ENCODE results near the gene TIMP4.

The TIMP4 gene

DNA sequence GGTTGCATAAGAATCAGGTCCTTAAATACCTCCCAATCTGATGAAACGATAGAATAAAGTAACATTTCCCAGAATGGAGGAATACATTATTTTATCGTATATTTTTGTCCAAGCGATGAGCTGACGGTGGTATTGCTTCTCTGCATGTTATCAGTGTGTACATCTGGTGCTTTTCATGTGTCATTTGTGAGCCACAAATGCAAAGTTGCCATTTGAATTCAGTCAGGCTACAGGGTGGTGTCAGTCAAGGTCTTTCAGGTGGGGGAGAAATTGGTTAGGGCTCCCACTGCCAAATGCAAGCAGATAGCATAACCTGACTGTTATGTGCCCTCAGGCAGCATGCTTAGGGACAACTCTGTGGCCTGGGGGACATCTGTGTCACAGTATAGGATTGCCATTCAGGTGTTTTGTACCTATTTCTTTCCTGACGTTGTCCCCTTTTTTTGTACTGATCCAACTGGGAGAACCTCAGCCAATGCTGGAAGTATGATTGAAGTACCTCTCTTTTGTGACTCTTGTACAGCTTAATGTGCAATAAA lies 26.5 kb upstream of the TIMP4 start:
- no peak for DNase-seq (ENCODE audit: low read depth, low spot score)

GRCh38 chr3:12184541-12184940 lies 25.8 kb upstream of the TIMP4 start:
- no peak for DNase-seq (ENCODE audit: low read depth, low spot score)

- DNase-seq (ENCODE audit: low read depth, low spot score): no peak
These were observed 24.2 kb upstream of the TIMP4 start for GRCh38 chr3:12182687-12183441.

DNA sequence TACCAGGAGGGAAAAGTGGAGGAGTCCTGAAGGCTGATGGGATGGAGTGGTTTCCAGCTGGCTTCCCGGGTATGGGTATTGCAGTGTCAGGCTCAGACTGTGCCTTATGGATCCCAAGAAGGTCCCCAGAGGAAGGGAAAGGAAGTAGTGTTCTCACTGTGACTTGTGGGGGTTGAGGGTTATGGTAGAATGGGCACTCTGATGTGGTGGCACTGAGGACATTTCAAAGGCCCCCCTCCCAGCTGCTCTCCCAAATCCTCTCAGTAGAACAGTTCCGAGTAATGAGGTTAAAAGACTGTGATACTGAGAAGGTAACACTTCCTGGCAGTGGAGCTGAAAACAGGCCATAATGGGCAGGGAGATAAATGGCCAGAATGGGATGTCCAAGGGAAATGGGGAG lies 23.1 kb upstream of the TIMP4 start:
- DNase-seq (ENCODE audit: low read depth, low spot score): no peak

- DNase-seq (ENCODE audit: low read depth, low spot score): no peak
These were observed 22.6 kb upstream of the TIMP4 start for GRCh38 chr3:12181301-12181700.

DNA sequence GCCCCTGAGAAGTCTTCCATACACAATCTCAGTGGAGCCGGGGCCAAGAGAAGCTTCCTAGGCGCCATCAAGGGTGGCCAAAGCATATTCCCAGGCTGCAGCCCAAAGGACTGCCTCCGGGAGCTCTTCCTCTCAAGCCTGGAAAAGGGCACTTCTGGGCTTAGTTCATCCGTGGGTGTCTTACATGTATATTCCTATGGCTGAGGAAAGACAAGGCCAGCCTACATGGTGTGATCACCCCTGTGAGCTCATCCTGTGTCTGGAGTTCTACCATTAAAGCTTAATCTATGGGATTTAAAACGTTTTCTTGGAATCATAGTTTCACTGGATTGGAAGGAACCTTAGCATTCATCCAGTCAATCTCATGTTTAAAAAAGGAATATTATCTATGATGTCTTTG lies 21.9 kb upstream of the TIMP4 start:
- DNase-seq (ENCODE audit: low read depth, low spot score): no peak

- peak; percentile 97 for DNase-seq (ENCODE audit: low read depth, low spot score)
These were observed 21.5 kb upstream of the TIMP4 start for GRCh38 chr3:12180218-12180617.

DNA sequence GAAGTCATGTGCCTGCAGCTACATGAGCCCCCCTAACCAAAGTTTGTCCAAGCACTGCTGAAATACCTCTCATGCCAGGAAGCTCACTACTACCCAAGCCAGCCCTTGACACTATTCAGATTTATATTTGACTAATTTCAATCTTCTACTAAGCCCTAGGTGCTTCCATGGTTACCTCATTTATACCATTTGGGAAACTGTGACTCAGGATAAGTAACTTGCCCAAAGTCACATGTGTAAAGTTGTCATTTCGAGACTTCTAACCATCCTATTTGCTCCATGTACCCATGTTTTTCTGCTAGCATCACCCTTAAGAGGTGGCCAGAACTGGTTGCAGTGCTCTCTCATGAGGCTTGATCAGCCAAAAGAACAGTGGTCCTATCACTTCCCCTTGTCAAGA lies 20.7 kb upstream of the TIMP4 start:
- DNase-seq (ENCODE audit: low read depth, low spot score): no peak

- peak; percentile 55 for DNase-seq (ENCODE audit: low read depth, low spot score)
These were observed 19.5 kb upstream of the TIMP4 start for GRCh38 chr3:12178091-12178820.

GRCh38 chr3:12177126-12177525 lies 18.4 kb upstream of the TIMP4 start:
- no peak for DNase-seq (ENCODE audit: low read depth, low spot score)

- DNase-seq (ENCODE audit: low read depth, low spot score): peak; percentile 75
These were observed 17.2 kb upstream of the TIMP4 start for GRCh38 chr3:12175844-12176453.

DNA sequence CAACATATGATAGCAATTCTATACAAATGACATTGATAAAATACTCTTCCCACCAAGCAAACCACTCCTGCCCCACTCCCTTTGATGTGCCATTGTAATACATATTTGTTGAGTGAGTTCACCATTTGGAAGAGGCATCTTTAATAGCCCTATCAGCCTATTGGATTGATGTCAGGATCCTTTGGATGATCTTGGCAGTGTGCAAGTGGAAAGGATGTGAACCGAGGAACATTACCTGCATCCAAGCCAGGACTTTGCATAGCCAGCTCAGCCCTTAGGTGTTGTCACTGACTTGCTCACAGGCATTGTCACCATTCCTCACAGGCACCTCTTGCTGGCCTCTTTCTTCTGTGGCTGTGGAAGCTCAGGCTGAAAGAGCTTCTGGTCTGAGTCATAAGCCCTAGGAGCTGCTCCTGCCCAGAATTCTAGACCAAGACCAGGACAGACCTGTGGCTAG lies 16.5 kb upstream of the TIMP4 start:
- peak; percentile 43 for DNase-seq (ENCODE audit: low read depth, low spot score)

DNA sequence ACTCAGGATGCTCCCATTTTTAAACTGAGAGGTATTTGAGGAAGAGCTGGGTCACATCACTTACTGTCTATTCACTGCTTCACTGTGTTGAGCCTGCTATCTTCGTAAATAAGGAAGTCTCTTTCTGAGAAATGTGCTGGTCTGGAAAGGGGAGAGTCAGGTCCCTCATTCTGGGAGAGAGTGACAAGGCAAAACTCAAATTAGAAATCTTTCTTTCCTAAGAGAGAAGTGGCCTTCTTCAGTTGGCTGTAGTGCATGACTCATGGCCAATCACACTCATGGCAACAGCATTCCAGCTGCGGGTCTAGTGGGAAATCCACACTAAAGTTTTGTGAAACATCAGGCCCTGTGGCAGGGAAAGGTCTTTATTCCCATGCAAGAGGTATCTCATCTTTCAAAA lies 11.5 kb upstream of the TIMP4 start:
- DNase-seq (ENCODE audit: low read depth, low spot score): peak; percentile 34

DNA sequence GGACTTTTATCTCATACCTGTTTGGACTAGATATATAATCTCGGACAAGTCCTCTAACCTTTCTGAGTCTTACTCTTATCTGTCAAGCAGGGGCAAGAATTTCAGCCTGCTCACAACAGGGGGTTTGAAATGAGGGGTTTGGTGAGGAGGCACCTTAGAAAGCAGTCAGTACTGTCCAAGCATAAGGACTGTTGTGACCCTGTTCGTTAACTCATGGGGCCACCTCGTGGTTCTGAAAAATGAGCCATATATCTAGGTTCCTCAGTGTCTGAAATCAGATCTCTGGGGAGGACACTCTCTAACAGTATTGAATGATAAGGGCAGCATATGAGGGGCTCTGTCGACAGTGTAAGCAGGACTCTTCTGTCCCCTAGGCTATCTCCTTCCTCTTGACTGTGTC lies 7.2 kb upstream of the TIMP4 start:
- DNase-seq (ENCODE audit: low read depth, low spot score): no peak

GRCh38 chr3:12159227-12159601 lies 502 bp upstream of the TIMP4 start:
- no peak for DNase-seq (ENCODE audit: low read depth, low spot score)

- no peak for DNase-seq (ENCODE audit: low read depth, low spot score)
These were observed 1.7 kb downstream of the TIMP4 start for GRCh38 chr3:12157026-12157425.

GRCh38 chr3:12155828-12156227 lies 2.9 kb downstream of the TIMP4 start:
- peak; percentile 64 for DNase-seq (ENCODE audit: low read depth, low spot score)

- no peak for DNase-seq (ENCODE audit: low read depth, low spot score)
These were observed 3.4 kb downstream of the TIMP4 start for GRCh38 chr3:12155264-12155663.

DNA sequence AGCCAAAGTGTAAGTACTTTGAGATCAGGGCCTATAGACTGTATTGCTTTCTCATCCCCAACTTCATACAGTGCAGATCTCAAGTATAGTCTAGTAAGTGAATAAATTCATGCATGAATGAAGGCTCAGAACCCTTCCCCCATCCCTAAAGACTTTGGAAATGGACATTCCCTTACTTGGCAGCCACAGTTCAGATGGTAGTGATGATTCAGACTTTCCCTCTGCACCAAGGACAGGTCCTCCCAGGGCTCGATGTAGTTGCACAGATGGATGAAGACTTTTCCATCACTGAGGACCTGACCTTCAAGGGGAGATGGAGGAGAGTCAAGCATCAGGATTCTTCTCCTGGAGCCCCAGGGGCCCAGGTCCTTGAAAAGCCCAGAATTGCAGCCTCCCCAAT lies 4.6 kb downstream of the TIMP4 start:
- DNase-seq (ENCODE audit: low read depth, low spot score): peak; percentile 32

DNA sequence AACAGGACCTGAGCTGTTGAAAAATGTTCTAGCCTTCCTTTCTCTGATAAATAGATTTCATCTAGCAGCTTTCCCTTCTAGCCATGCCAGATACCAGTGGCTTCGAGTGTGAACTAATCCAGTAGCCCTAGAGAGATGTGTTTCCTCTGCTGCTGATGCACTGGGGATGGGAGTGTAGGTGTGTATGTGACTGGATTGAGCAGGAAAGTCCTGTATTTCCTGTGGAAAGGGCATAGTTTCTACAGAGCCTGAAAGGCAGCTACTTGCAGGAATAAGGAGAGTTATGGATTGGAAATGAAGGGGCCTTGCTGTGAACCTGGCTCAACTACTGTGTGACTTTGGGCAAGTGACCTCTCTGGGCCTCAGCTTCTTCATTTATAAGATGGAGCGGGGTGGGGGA lies 8.6 kb downstream of the TIMP4 start:
- DNase-seq (ENCODE audit: low read depth, low spot score): no peak

- DNase-seq (ENCODE audit: low read depth, low spot score): no peak
These were observed 9.7 kb downstream of the TIMP4 start for GRCh38 chr3:12149029-12149428.

GRCh38 chr3:12148183-12148940 lies 10.3 kb downstream of the TIMP4 start:
- DNase-seq (ENCODE audit: low read depth, low spot score): no peak
